Measurements from ENCODE around the gene ACSM5.

Gene ACSM5

GRCh38 chr16:20383106-20384029 is 26.0 kb upstream of the ACSM5 start:
- Histone ChIP-seq H3K9me3 (ENCODE audit: control insufficient read depth in 5 of 5, low read length in 5 of 5) (no peaks in the 10 kb centered on the region), H3K27ac (ENCODE audit: low read depth, low read length) (no peak overlapping the region), H3K36me3 (ENCODE audit: control insufficient read depth in 5 of 5, insufficient read depth in 5 of 5, low read length in 5 of 5) (no peaks in the 10 kb centered on the region), H3K4me3 (ENCODE audit: low read depth in 1 of 5, low read length in 5 of 5) (no peak overlapping the region), H3K9ac (ENCODE audit: low read length in 5 of 5) (no peak overlapping the region), H3K4me1 (ENCODE audit: control insufficient read depth in 5 of 5, insufficient read depth in 5 of 5, low read length in 5 of 5) (peaks cover 0 to 8% (median 6%) of the 10 kb centered on the region in 5 donors), H3K27me3 (ENCODE audit: control insufficient read depth in 5 of 5, insufficient read depth in 4 of 5, low read length in 5 of 5) (peaks cover 0 to 6% (median 0%) of the 10 kb centered on the region in 5 donors)

GRCh38 chr16:20385844-20386832 is 23.2 kb upstream of the ACSM5 start:
- Histone ChIP-seq H3K27me3 (ENCODE audit: control insufficient read depth in 5 of 5, insufficient read depth in 4 of 5, low read length in 5 of 5) (peaks cover 0 to 6% (median 0%) of the 10 kb centered on the region in 5 donors), H3K9me3 (ENCODE audit: control insufficient read depth in 5 of 5, low read length in 5 of 5) (no peaks in the 10 kb centered on the region), H3K27ac (ENCODE audit: low read depth, low read length) (no peak overlapping the region), H3K36me3 (ENCODE audit: control insufficient read depth in 5 of 5, insufficient read depth in 5 of 5, low read length in 5 of 5) (no peaks in the 10 kb centered on the region), H3K9ac (ENCODE audit: low read length in 5 of 5) (no peak overlapping the region), H3K4me3 (ENCODE audit: low read depth in 1 of 5, low read length in 5 of 5) (peak overlapping the region in 1 of 5 donors; percentile 19), H3K4me1 (ENCODE audit: control insufficient read depth in 5 of 5, insufficient read depth in 5 of 5, low read length in 5 of 5) (peaks cover 0 to 8% (median 6%) of the 10 kb centered on the region in 5 donors)

GRCh38 chr16:20387978-20388377 is 21.4 kb upstream of the ACSM5 start:
- Histone ChIP-seq H3K9me3 (ENCODE audit: control insufficient read depth in 5 of 5, low read length in 5 of 5) (no peaks in the 10 kb centered on the region), H3K27ac (ENCODE audit: low read depth, low read length) (no peak overlapping the region), H3K36me3 (ENCODE audit: control insufficient read depth in 5 of 5, insufficient read depth in 5 of 5, low read length in 5 of 5) (no peaks in the 10 kb centered on the region), H3K9ac (ENCODE audit: low read length in 5 of 5) (no peak overlapping the region), H3K4me1 (ENCODE audit: control insufficient read depth in 5 of 5, insufficient read depth in 5 of 5, low read length in 5 of 5) (peaks cover 0 to 8% (median 6%) of the 10 kb centered on the region in 5 donors), H3K27me3 (ENCODE audit: control insufficient read depth in 5 of 5, insufficient read depth in 4 of 5, low read length in 5 of 5) (peaks cover 0 to under 1% (median 0%) of the 10 kb centered on the region in 5 donors), H3K4me3 (ENCODE audit: low read depth in 1 of 5, low read length in 5 of 5) (no peak overlapping the region)

- Histone ChIP-seq H3K27ac (ENCODE audit: low read depth, low read length) (no peak overlapping the region), H3K9ac (ENCODE audit: low read length in 5 of 5) (no peak overlapping the region), H3K4me1 (ENCODE audit: control insufficient read depth in 5 of 5, insufficient read depth in 5 of 5, low read length in 5 of 5) (peaks cover 0 to 14% (median 11%) of the 10 kb centered on the region in 5 donors), H3K4me3 (ENCODE audit: low read depth in 1 of 5, low read length in 5 of 5) (no peak overlapping the region), H3K27me3 (ENCODE audit: control insufficient read depth in 5 of 5, insufficient read depth in 4 of 5, low read length in 5 of 5) (no peaks in the 10 kb centered on the region), H3K36me3 (ENCODE audit: control insufficient read depth in 5 of 5, insufficient read depth in 5 of 5, low read length in 5 of 5) (no peaks in the 10 kb centered on the region), H3K9me3 (ENCODE audit: control insufficient read depth in 5 of 5, low read length in 5 of 5) (no peaks in the 10 kb centered on the region)
Observed at GRCh38 chr16:20388854-20389253, 20.5 kb upstream of the ACSM5 start.

GRCh38 chr16:20391045-20391444 is 18.3 kb upstream of the ACSM5 start:
- no peaks in the 10 kb centered on the region for H3K36me3 ChIP-seq (ENCODE audit: control insufficient read depth in 5 of 5, insufficient read depth in 5 of 5, low read length in 5 of 5)
- no peaks in the 10 kb centered on the region for H3K27me3 ChIP-seq (ENCODE audit: control insufficient read depth in 5 of 5, insufficient read depth in 4 of 5, low read length in 5 of 5)
- H3K4me3 ChIP-seq (ENCODE audit: low read depth in 1 of 5, low read length in 5 of 5): no peak overlapping the region
- no peak overlapping the region for H3K9ac ChIP-seq (ENCODE audit: low read length in 5 of 5)
- H3K4me1 ChIP-seq (ENCODE audit: control insufficient read depth in 5 of 5, insufficient read depth in 5 of 5, low read length in 5 of 5): peaks cover 0 to 20% (median 17%) of the 10 kb centered on the region in 5 donors
- H3K27ac ChIP-seq (ENCODE audit: low read depth, low read length): no peak overlapping the region
- H3K9me3 ChIP-seq (ENCODE audit: control insufficient read depth in 5 of 5, low read length in 5 of 5): no peaks in the 10 kb centered on the region

GRCh38 chr16:20393801-20394577 is 15.3 kb upstream of the ACSM5 start:
- H3K4me1 ChIP-seq (ENCODE audit: control insufficient read depth in 5 of 5, insufficient read depth in 5 of 5, low read length in 5 of 5): peaks cover 0 to 16% (median 12%) of the 10 kb centered on the region in 5 donors
- no peak overlapping the region for H3K9ac ChIP-seq (ENCODE audit: low read length in 5 of 5)
- no peaks in the 10 kb centered on the region for H3K27me3 ChIP-seq (ENCODE audit: control insufficient read depth in 5 of 5, insufficient read depth in 4 of 5, low read length in 5 of 5)
- no peak overlapping the region for H3K27ac ChIP-seq (ENCODE audit: low read depth, low read length)
- H3K9me3 ChIP-seq (ENCODE audit: control insufficient read depth in 5 of 5, low read length in 5 of 5): no peaks in the 10 kb centered on the region
- H3K4me3 ChIP-seq (ENCODE audit: low read depth in 1 of 5, low read length in 5 of 5): no peak overlapping the region
- H3K36me3 ChIP-seq (ENCODE audit: control insufficient read depth in 5 of 5, insufficient read depth in 5 of 5, low read length in 5 of 5): no peaks in the 10 kb centered on the region

- peaks cover 0 to 16% (median 12%) of the 10 kb centered on the region in 5 donors for H3K4me1 ChIP-seq (ENCODE audit: control insufficient read depth in 5 of 5, insufficient read depth in 5 of 5, low read length in 5 of 5)
- no peaks in the 10 kb centered on the region for H3K27me3 ChIP-seq (ENCODE audit: control insufficient read depth in 5 of 5, insufficient read depth in 4 of 5, low read length in 5 of 5)
- no peak overlapping the region for H3K9ac ChIP-seq (ENCODE audit: low read length in 5 of 5)
- H3K27ac ChIP-seq (ENCODE audit: low read depth, low read length): no peak overlapping the region
- H3K4me3 ChIP-seq (ENCODE audit: low read depth in 1 of 5, low read length in 5 of 5): no peak overlapping the region
- no peaks in the 10 kb centered on the region for H3K9me3 ChIP-seq (ENCODE audit: control insufficient read depth in 5 of 5, low read length in 5 of 5)
- H3K36me3 ChIP-seq (ENCODE audit: control insufficient read depth in 5 of 5, insufficient read depth in 5 of 5, low read length in 5 of 5): no peaks in the 10 kb centered on the region
Observed at GRCh38 chr16:20395946-20396345, 13.4 kb upstream of the ACSM5 start.

- Histone ChIP-seq H3K4me3 (ENCODE audit: low read depth in 1 of 5, low read length in 5 of 5) (no peak overlapping the region), H3K4me1 (ENCODE audit: control insufficient read depth in 5 of 5, insufficient read depth in 5 of 5, low read length in 5 of 5) (peaks cover 0 to 16% (median 12%) of the 10 kb centered on the region in 5 donors), H3K9me3 (ENCODE audit: control insufficient read depth in 5 of 5, low read length in 5 of 5) (no peaks in the 10 kb centered on the region), H3K36me3 (ENCODE audit: control insufficient read depth in 5 of 5, insufficient read depth in 5 of 5, low read length in 5 of 5) (no peaks in the 10 kb centered on the region), H3K9ac (ENCODE audit: low read length in 5 of 5) (no peak overlapping the region), H3K27ac (ENCODE audit: low read depth, low read length) (no peak overlapping the region), H3K27me3 (ENCODE audit: control insufficient read depth in 5 of 5, insufficient read depth in 4 of 5, low read length in 5 of 5) (no peaks in the 10 kb centered on the region)
Observed at GRCh38 chr16:20396846-20397467, 12.4 kb upstream of the ACSM5 start.

- H3K27ac ChIP-seq (ENCODE audit: low read depth, low read length): no peak overlapping the region
- no peaks in the 10 kb centered on the region for H3K27me3 ChIP-seq (ENCODE audit: control insufficient read depth in 5 of 5, insufficient read depth in 4 of 5, low read length in 5 of 5)
- no peaks in the 10 kb centered on the region for H3K36me3 ChIP-seq (ENCODE audit: control insufficient read depth in 5 of 5, insufficient read depth in 5 of 5, low read length in 5 of 5)
- H3K4me3 ChIP-seq (ENCODE audit: low read depth in 1 of 5, low read length in 5 of 5): no peak overlapping the region
- H3K9me3 ChIP-seq (ENCODE audit: control insufficient read depth in 5 of 5, low read length in 5 of 5): no peaks in the 10 kb centered on the region
- no peak overlapping the region for H3K9ac ChIP-seq (ENCODE audit: low read length in 5 of 5)
- peaks cover 2 to 16% (median 12%) of the 10 kb centered on the region in 5 donors for H3K4me1 ChIP-seq (ENCODE audit: control insufficient read depth in 5 of 5, insufficient read depth in 5 of 5, low read length in 5 of 5)
Observed at GRCh38 chr16:20397468-20398074, 11.8 kb upstream of the ACSM5 start.

Measured in subcutaneous abdominal adipose tissue (tissue), 5 donors.